Measurements from ENCODE around the gene DHRS13. TPM values are rescaled to one million over a fixed set of nuclear protein-coding genes. Genes with fewer than 3 reads are reported as not detected.

DHRS13 gene
- total RNA-seq, 1 donor from 2014 or later = 12.4 TPM

- DNase-seq (ENCODE audit: low spot score in 2 of 2, unreplicated experiment in 2 of 2) = no peak
- Mint-ChIP-seq H3K9me3 (no peaks in the 10 kb centered on the region), H3K27ac (no peak overlapping the region), H3K4me3 (peak overlapping the region; percentile 92), H3K27me3 (ENCODE audit: low read depth) (no peaks in the 10 kb centered on the region), H3K36me3 (peaks cover 12% of the 10 kb centered on the region), H3K4me1 (peaks cover 12% of the 10 kb centered on the region)
- no peak for TF ChIP-seq CTCF (IDR thresholded peaks at IDR 0.05; ENCODE audit: unreplicated experiment)
Observed at GRCh38 chr17:28856028-28856574, 46.8 kb downstream of the DHRS13 start.

- Mint-ChIP-seq H3K4me3 (peak overlapping the region; percentile 92), H3K36me3 (peaks cover 12% of the 10 kb centered on the region), H3K27ac (peak overlapping the region; percentile 94), H3K9me3 (no peaks in the 10 kb centered on the region), H3K27me3 (ENCODE audit: low read depth) (no peaks in the 10 kb centered on the region), H3K4me1 (peaks cover 12% of the 10 kb centered on the region)
- TF ChIP-seq CTCF (IDR thresholded peaks at IDR 0.05; ENCODE audit: unreplicated experiment) = no peak
- no peak for DNase-seq (ENCODE audit: low spot score in 2 of 2, unreplicated experiment in 2 of 2)
Observed at GRCh38 chr17:28855336-28855679, 47.6 kb downstream of the DHRS13 start.

GRCh38 chr17:28854457-28855335, 48.2 kb downstream of the DHRS13 start, which contains the start of gene ERAL1:
TSS of gene ERAL1 (plus strand) at chr17:28855016. CDS start at chr17:28855035, 19 bp downstream.
- Mint-ChIP-seq H3K4me3 (peak within 1 kb of the TSS; percentile 92), H3K27me3 (ENCODE audit: low read depth) (no peaks in the 10 kb centered on the region), H3K27ac (peak within 1 kb of the TSS; percentile 94), H3K9me3 (no peaks in the 10 kb centered on the region), H3K36me3 (peaks cover 12% of the 10 kb centered on the region), H3K4me1 (peaks cover 12% of the 10 kb centered on the region)
- peak; percentile 64 to 82 for DNase-seq (ENCODE audit: low spot score in 2 of 2, unreplicated experiment in 2 of 2)
- TF ChIP-seq CTCF (IDR thresholded peaks at IDR 0.05; ENCODE audit: unreplicated experiment) = no peak

- Mint-ChIP-seq H3K4me3 (peak overlapping the region; percentile 36), H3K9me3 (no peaks in the 10 kb centered on the region)
- TF ChIP-seq CTCF (IDR thresholded peaks at IDR 0.05; ENCODE audit: unreplicated experiment) = no peak
Observed at GRCh38 chr17:28853295-28853694, 49.6 kb downstream of the DHRS13 start.

GRCh38 chr17:28849281-28849680, 53.6 kb downstream of the DHRS13 start:
- H3K36me3 Mint-ChIP-seq = no peaks in the 10 kb centered on the region
- no peaks in the 10 kb centered on the region for H3K9me3 Mint-ChIP-seq
- H3K27me3 Mint-ChIP-seq (ENCODE audit: low read depth) = no peaks in the 10 kb centered on the region
- TF ChIP-seq CTCF (IDR thresholded peaks at IDR 0.05; ENCODE audit: unreplicated experiment) = no peak
- no peak for DNase-seq (ENCODE audit: low spot score in 2 of 2, unreplicated experiment in 2 of 2)
- no peak overlapping the region for H3K27ac Mint-ChIP-seq
- no peaks in the 10 kb centered on the region for H3K4me1 Mint-ChIP-seq
- H3K4me3 Mint-ChIP-seq = no peak overlapping the region

More at GRCh38 chr17:28853295-28853694, 49.6 kb downstream of the DHRS13 start:
- H3K27ac Mint-ChIP-seq = no peak overlapping the region
- H3K4me1 Mint-ChIP-seq = peaks cover 12% of the 10 kb centered on the region
- H3K27me3 Mint-ChIP-seq (ENCODE audit: low read depth) = no peaks in the 10 kb centered on the region
- no peak for DNase-seq (ENCODE audit: low spot score in 2 of 2, unreplicated experiment in 2 of 2)
- peaks cover 4% of the 10 kb centered on the region for H3K36me3 Mint-ChIP-seq

Measured in mesothelial cell of epicardium (in vitro differentiated cells).